NOMO-1 treated with dmso at 0.1 percent for 144 hours (cell line): ENCODE measurements around the gene HMCN2.

Source experiments
- DNase-seq: peaks from one replicate; lab custom pipeline; 2025; ENCODE audit not compliant: unreplicated experiment; lab: John Stamatoyannopoulos, UW

Gene HMCN2

GRCh38 chr9:130480673-130481072 is 215.1 kb downstream of the HMCN2 start:
- DNase-seq, result no peak

DNA sequence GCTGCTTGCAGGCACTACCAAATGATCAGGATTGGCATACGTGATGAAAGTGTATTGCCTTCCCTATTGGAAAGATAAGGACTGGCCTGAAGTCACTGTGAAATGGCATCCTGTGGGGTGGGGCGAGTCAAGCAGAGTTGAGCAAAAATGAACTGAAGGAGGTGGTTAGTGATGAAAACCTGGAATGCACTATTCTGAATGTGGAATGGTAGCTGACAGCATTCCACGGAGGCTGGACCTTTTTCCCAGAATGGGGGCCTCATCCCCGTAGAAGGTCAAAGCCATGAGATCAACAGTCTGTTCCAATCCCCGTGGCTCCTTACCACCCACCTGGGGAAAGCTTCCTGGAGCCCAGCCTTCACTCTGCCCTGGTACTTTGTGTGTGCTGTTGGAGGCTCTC is 216.9 kb downstream of the HMCN2 start:
- DNase-seq, result no peak

DNA sequence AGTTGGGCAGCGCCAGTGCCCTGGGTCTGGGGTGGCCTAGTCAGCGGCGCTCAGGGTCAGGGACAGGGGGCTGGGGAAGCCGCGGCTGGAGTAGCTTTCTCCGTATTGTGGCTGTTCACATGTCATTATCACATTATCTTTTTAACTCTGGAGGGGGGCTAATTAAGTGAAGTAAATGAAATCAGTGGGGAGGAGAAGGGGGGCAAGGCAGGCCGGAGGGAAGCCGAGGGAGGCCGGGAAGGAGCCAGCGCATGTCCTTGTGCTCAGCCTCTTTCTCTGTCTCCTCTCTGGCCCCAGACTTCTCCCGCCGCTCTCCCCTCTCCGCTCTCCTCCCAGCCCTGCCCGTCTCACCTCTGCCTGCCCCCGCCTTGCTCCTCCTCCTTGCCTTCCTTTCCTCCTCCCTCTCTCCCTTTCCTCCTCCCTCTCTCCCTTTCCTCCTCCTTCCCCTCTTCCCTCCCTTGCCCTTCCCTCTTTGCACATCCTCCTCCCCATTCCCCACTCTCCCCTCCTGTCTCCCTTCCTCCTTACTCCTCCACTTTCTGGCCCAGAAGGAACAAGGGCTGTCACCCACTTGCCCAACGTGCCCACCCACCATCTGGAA is 217.9 kb downstream of the HMCN2 start:
- no peak for DNase-seq
